Astrocyte (in vitro differentiated cells and primary cell): ENCODE results near the gene KIF23.

ENCODE experiments used
- EZH2 ChIP-seq: IDR thresholded peaks from 2 replicates; pipeline ENCODE4 v1.6.1; 2012; ENCODE audit warnings: mild to moderate bottlenecking, low read length, inconsistent platforms; ENCODE audit not compliant: insufficient read depth
- TF ChIP-seq, protein P1 (sequence below): IDR thresholded peaks from 2 replicates; pipeline ENCODE4 v1.5.1; 2011; ENCODE audit warnings: low read depth, mild to moderate bottlenecking, inconsistent platforms, low read length, moderate library complexity; ENCODE audit not compliant: insufficient read depth

GRCh38 chr15:69415381-69415780 lies 1.2 kb downstream of the KIF23 start:
- no peak for TF ChIP-seq EZH2
- TF ChIP-seq, protein P1, sequence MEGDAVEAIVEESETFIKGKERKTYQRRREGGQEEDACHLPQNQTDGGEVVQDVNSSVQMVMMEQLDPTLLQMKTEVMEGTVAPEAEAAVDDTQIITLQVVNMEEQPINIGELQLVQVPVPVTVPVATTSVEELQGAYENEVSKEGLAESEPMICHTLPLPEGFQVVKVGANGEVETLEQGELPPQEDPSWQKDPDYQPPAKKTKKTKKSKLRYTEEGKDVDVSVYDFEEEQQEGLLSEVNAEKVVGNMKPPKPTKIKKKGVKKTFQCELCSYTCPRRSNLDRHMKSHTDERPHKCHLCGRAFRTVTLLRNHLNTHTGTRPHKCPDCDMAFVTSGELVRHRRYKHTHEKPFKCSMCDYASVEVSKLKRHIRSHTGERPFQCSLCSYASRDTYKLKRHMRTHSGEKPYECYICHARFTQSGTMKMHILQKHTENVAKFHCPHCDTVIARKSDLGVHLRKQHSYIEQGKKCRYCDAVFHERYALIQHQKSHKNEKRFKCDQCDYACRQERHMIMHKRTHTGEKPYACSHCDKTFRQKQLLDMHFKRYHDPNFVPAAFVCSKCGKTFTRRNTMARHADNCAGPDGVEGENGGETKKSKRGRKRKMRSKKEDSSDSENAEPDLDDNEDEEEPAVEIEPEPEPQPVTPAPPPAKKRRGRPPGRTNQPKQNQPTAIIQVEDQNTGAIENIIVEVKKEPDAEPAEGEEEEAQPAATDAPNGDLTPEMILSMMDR, result no peak
